ENCODE results near the gene GCNA.

DNA sequence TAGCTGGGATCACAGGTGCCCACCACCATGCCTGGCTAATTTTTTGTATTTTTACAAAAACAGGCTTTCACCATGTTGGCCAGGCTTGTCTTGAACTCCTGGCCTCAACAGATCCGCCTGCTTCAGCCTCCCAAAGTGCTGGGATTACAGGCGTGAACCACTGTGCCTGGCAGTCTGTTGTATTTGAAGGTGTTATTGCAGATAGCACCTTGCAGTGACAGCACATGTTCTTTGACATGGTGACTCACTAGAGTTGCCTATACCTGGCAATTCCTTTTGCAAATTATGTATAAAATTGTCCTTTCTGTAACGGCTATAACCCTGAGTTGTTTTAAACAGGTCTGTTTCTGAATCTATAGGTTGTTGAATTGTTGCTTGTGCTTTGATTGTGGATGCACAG, 37.4 kb upstream of the GCNA start:
- TF ChIP-seq, protein P1, sequence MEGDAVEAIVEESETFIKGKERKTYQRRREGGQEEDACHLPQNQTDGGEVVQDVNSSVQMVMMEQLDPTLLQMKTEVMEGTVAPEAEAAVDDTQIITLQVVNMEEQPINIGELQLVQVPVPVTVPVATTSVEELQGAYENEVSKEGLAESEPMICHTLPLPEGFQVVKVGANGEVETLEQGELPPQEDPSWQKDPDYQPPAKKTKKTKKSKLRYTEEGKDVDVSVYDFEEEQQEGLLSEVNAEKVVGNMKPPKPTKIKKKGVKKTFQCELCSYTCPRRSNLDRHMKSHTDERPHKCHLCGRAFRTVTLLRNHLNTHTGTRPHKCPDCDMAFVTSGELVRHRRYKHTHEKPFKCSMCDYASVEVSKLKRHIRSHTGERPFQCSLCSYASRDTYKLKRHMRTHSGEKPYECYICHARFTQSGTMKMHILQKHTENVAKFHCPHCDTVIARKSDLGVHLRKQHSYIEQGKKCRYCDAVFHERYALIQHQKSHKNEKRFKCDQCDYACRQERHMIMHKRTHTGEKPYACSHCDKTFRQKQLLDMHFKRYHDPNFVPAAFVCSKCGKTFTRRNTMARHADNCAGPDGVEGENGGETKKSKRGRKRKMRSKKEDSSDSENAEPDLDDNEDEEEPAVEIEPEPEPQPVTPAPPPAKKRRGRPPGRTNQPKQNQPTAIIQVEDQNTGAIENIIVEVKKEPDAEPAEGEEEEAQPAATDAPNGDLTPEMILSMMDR (IDR thresholded peaks at IDR 0.05), result no peak
- no peak for TF ChIP-seq POLR2A (IDR thresholded peaks at IDR 0.05)
